ENCODE measurements around the gene SERGEF. TPM values are rescaled to one million over a fixed set of nuclear protein-coding genes. Genes with fewer than 3 reads are reported as not detected.

Gene SERGEF
- total and polyA plus RNA-seq, 9 donors: 42.0 to 76.3 (median 59.7) TPM

DNA sequence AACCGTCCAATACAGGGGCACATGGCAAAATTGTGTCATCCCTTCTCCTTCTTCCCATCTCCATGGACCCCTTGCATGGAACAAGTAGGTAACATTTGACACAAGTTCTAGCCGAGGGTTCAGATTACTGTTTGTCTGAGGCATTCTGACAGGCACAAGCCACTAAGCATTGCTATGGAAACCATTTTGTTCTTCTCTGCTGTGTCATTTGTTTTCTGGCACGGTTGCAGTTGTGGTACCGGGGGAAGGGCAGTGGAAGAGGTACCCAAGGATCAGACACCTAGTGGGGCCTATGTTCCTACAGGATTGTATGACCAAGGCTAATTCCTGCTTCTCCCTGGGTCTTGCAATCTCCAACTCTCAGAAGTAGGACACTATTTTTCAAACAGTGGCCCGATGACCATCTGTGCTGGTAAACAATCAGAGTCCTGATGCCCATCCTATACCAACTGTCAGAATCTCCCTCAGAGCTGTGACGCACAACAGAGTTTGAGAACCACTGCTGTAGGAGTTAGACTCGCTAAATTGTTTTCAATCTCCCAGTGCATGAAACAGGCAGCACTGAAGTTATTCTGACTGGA is 209.0 kb downstream of the SERGEF start:
- 87 to 91% (median 89%) methylated on average over 7 of the region's 7 CpGs for WGBS, 3 donors
- DNase-seq: no peak
- H3K4me3 ChIP-seq: no peak overlapping the region
- H3K27me3 ChIP-seq: no peaks in the 10 kb centered on the region
- no peak for TF ChIP-seq POLR2A (IDR thresholded peaks at IDR 0.05)
- TF ChIP-seq, protein P1, sequence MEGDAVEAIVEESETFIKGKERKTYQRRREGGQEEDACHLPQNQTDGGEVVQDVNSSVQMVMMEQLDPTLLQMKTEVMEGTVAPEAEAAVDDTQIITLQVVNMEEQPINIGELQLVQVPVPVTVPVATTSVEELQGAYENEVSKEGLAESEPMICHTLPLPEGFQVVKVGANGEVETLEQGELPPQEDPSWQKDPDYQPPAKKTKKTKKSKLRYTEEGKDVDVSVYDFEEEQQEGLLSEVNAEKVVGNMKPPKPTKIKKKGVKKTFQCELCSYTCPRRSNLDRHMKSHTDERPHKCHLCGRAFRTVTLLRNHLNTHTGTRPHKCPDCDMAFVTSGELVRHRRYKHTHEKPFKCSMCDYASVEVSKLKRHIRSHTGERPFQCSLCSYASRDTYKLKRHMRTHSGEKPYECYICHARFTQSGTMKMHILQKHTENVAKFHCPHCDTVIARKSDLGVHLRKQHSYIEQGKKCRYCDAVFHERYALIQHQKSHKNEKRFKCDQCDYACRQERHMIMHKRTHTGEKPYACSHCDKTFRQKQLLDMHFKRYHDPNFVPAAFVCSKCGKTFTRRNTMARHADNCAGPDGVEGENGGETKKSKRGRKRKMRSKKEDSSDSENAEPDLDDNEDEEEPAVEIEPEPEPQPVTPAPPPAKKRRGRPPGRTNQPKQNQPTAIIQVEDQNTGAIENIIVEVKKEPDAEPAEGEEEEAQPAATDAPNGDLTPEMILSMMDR (IDR thresholded peaks at IDR 0.05): no peak
- no peak for TF ChIP-seq EP300 (IDR thresholded peaks at IDR 0.05)
- no peaks in the 10 kb centered on the region for H3K9me3 ChIP-seq
- no peaks in the 10 kb centered on the region for H3K4me1 ChIP-seq (ENCODE audit: insufficient read depth)
- no peaks in the 10 kb centered on the region for H3K36me3 ChIP-seq
- intact Hi-C loops (cut with DNase I): no loop called here
- H3K27ac ChIP-seq: no peak overlapping the region

DNA sequence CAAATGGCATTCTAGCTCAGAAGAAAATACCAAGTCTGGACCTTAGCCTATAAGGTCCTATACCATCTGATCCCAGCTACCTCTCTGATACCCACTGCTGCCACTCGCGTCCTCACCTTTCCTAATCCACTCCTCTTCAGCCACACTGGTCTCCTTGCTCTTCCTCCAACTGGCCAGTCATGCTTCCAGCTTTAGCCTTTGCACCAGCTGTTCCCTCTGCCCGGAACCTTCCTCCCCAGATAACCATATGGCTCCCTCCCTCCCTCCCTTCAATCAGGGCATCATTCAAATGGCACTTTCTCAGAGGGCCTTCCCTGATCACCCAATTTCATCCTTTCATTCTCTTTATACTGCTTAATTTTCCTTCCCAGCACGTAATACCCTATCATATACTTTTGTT is 210.4 kb downstream of the SERGEF start:
- TF ChIP-seq EP300 (IDR thresholded peaks at IDR 0.05) (no peak), POLR2A (IDR thresholded peaks at IDR 0.05) (no peak)
- TF ChIP-seq, protein P1 (IDR thresholded peaks at IDR 0.05): no peak
- DNase-seq: no peak
- Histone ChIP-seq H3K4me3 (no peak overlapping the region), H3K27ac (no peak overlapping the region), H3K36me3 (no peaks in the 10 kb centered on the region), H3K9me3 (no peaks in the 10 kb centered on the region), H3K27me3 (no peaks in the 10 kb centered on the region), H3K4me1 (ENCODE audit: insufficient read depth) (no peaks in the 10 kb centered on the region)
- intact Hi-C loops (cut with DNase I): no loop called here
- 93 to 96% (median 93%) methylated on average over 4 of the region's 4 CpGs for WGBS, 3 donors

DNA sequence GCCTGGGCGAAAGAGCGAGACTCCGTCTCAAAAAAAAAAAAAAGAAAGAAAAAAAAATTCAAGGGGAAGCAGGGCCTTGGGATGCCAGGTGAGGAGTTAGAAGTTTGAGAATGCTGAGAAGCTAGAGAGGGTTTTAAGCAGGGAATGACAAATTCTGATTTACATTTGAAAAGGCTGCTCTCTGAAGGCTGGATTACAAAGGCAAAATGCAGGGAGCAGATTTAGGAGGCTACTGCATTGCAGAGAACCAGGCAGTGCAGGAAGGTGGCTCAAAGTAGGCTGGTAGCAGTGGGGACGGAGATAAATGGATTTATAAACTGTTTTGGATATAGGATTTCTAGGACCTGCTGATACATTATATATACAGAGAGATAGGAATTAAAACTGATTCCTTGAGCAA is 211.7 kb downstream of the SERGEF start:
- Histone ChIP-seq H3K4me1 (ENCODE audit: insufficient read depth) (no peaks in the 10 kb centered on the region), H3K27ac (no peak overlapping the region), H3K27me3 (no peaks in the 10 kb centered on the region), H3K4me3 (no peak overlapping the region), H3K9me3 (no peaks in the 10 kb centered on the region), H3K36me3 (no peaks in the 10 kb centered on the region)
- 93 to 97% (median 95%) methylated on average over 4 of the region's 4 CpGs for WGBS, 3 donors
- TF ChIP-seq, protein P1 (IDR thresholded peaks at IDR 0.05): no peak
- no peak for TF ChIP-seq POLR2A (IDR thresholded peaks at IDR 0.05)
- TF ChIP-seq EP300 (IDR thresholded peaks at IDR 0.05): no peak
- intact Hi-C loops (cut with DNase I): no loop called here
- no peak for DNase-seq

DNA sequence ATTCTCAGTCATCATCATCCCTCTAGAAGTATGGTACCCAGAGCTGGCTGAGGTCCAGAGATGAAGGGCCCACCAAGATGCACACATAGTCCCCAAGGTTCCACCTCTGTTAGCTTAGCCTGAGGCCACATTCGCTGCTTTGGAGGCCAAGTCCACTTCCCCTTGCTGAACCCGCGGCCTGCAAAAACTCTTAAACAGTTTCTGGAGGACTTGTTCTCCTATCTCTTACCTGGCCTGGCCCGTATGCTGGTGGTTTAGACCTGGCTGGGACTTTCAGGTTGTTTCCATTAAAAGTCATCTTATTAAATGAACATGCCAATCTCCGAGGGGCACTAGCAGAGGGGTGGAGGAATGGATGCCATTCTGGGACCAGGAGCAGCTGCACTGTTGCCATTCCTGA is 213.7 kb downstream of the SERGEF start:
- no peak overlapping the region for H3K27ac ChIP-seq
- no peaks in the 10 kb centered on the region for H3K9me3 ChIP-seq
- TF ChIP-seq EP300 (IDR thresholded peaks at IDR 0.05) (no peak), POLR2A (IDR thresholded peaks at IDR 0.05) (no peak)
- TF ChIP-seq, protein P1 (IDR thresholded peaks at IDR 0.05): no peak
- no peaks in the 10 kb centered on the region for H3K4me1 ChIP-seq (ENCODE audit: insufficient read depth)
- intact Hi-C loops (cut with DNase I): no loop called here
- H3K36me3 ChIP-seq: no peaks in the 10 kb centered on the region
- no peak overlapping the region for H3K4me3 ChIP-seq
- no peaks in the 10 kb centered on the region for H3K27me3 ChIP-seq
- WGBS, 3 donors: 97 to 99% (median 98%) methylated on average over 5 of the region's 5 CpGs
- DNase-seq: no peak

All from ovary (tissue), 9 donors.